Esophagus squamous epithelium (tissue), 4 donors: Measurements from ENCODE around the gene NDUFA13.

Experiments used
- CTCF ChIP-seq, 6 experiments: fragments of 450-650 bp in 4 of 6; fragments of 200-600 bp in 2 of 6; sonication (generic) in 2 of 6; IDR thresholded peaks; one replicate each; pipeline ENCODE4 v1.5.1; 2016 to 2019; ENCODE audit warnings: antibody characterized with exemption in 6 of 6, mild to moderate bottlenecking in 4 of 6, moderate library complexity in 4 of 6
- POLR2A ChIP-seq, 4 donors: fragments of 450-650 bp; IDR thresholded peaks; one replicate each; pipeline ENCODE4 v1.6.1; 2017; ENCODE audit warnings: antibody characterized with exemption in 4 of 4, mild to moderate bottlenecking in 4 of 4, moderate library complexity in 3 of 4

- TF ChIP-seq CTCF (IDR thresholded peaks at IDR 0.05) (no peak), POLR2A (IDR thresholded peaks at IDR 0.05) (no peak)
Measured at GRCh38 chr19:19525611-19526380, 9.8 kb downstream of the NDUFA13 start.
